ENCODE results near the gene CERS6.
"Not testable (repeated sequence)": the region's sequence is repeated elsewhere in the genome, so short reads cannot be mapped to it uniquely, and the experiment has no call there.

The CERS6 gene

DNA sequence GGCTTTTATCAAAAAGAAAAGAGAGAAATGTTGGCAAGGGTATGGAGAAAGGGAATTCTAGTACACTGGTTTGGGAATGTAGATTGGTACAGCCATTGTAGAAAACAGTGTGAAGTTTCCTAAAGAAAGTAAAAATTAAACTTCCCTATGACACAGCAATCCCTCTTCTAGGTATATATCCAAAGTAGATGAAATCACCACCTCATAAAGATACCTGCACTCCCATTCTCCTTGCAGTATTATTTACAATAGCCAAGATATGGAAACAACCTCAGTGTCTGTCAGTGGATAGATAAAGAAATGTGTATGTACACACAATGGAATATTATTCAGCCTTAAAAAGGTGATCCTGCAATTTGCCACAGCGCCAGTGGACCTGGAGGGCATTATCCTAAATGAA is 199.1 kb downstream of the CERS6 start:
- H3K27me3 Mint-ChIP-seq: peaks cover 0 to 5% of the 10 kb centered on the region in 2 donors
- DNase-seq: no peak
- H3K4me1 Mint-ChIP-seq (ENCODE audit: low read depth in 2 of 2): peaks cover 0 to 2% of the 10 kb centered on the region in 2 donors
- no peaks in the 10 kb centered on the region for H3K36me3 Mint-ChIP-seq (ENCODE audit: insufficient read depth)
- no peaks in the 10 kb centered on the region for H3K9me3 Mint-ChIP-seq
- no peak for ATAC-seq (replicated peaks)
- H3K27ac Mint-ChIP-seq: no peak overlapping the region
- no peak overlapping the region for H3K4me3 Mint-ChIP-seq

DNA sequence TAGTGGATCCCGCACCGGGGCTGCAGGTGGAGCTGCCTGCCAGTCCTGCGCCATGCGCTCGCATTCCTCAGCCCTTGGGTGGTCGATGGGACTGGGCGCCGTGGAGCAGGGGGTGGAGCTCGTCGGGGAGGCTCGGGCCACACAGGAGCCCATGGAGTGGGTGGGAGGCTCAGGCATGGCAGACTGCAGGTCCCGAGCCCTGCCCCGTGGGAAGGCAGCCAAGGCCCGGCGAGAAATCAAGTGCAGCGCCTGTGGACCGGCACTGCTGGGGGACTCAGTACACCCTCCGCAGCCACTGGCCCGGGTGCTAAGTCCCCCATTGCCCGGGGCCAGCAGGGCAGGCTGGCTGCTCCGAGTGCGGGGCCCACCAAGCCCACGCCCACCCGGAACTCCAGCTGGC is 201.3 kb downstream of the CERS6 start:
- H3K27ac Mint-ChIP-seq; H3K36me3 Mint-ChIP-seq (ENCODE audit: insufficient read depth); ATAC-seq (replicated peaks); H3K27me3 Mint-ChIP-seq; DNase-seq; H3K9me3 Mint-ChIP-seq; H3K4me3 Mint-ChIP-seq; H3K4me1 Mint-ChIP-seq (ENCODE audit: low read depth in 2 of 2): not testable (repeated sequence)

DNA sequence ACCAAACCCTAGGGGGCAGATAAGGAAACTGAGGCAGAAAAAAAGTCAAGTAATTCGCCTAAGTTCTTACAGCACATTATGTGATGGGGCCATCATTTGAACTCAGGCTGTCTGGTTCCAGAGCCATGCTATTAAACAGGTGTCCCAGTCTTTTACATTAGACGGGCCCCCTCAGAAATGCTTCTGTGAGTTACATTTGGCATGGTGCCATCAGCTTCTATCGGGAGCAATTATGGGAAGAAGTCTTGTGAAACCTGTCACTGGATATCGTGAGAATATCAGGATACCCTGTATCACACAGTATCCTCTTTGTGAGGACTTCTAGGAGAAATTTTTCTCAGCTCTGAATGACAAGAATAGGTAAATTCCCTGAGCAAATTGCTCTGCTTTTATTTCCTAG is 202.6 kb downstream of the CERS6 start:
- H3K27ac Mint-ChIP-seq: no peak overlapping the region
- DNase-seq (no peak), ATAC-seq (replicated peaks) (no peak)
- H3K4me1 Mint-ChIP-seq (ENCODE audit: low read depth in 2 of 2): peaks cover 0 to 2% of the 10 kb centered on the region in 2 donors
- H3K27me3 Mint-ChIP-seq: no peaks in the 10 kb centered on the region
- H3K36me3 Mint-ChIP-seq (ENCODE audit: insufficient read depth): no peaks in the 10 kb centered on the region
- no peaks in the 10 kb centered on the region for H3K9me3 Mint-ChIP-seq
- no peak overlapping the region for H3K4me3 Mint-ChIP-seq

GRCh38 chr2:168660870-168661862 is 205.1 kb downstream of the CERS6 start:
- H3K27me3 Mint-ChIP-seq: no peaks in the 10 kb centered on the region
- no peak overlapping the region for H3K4me3 Mint-ChIP-seq
- no peak for ATAC-seq (replicated peaks)
- H3K9me3 Mint-ChIP-seq: no peaks in the 10 kb centered on the region
- no peak for DNase-seq
- H3K4me1 Mint-ChIP-seq (ENCODE audit: low read depth in 2 of 2): peaks cover 3% of the 10 kb centered on the region in 2 donors
- H3K27ac Mint-ChIP-seq: no peak overlapping the region
- H3K36me3 Mint-ChIP-seq (ENCODE audit: insufficient read depth): no peaks in the 10 kb centered on the region

- ATAC-seq (replicated peaks) (no peak), DNase-seq (no peak)
- no peaks in the 10 kb centered on the region for H3K27me3 Mint-ChIP-seq
- no peak overlapping the region for H3K4me3 Mint-ChIP-seq
- no peak overlapping the region for H3K27ac Mint-ChIP-seq
- peaks cover 3% of the 10 kb centered on the region in 2 donors for H3K4me1 Mint-ChIP-seq (ENCODE audit: low read depth in 2 of 2)
- no peaks in the 10 kb centered on the region for H3K36me3 Mint-ChIP-seq (ENCODE audit: insufficient read depth)
- no peaks in the 10 kb centered on the region for H3K9me3 Mint-ChIP-seq
Measured at GRCh38 chr2:168661863-168662256, 205.8 kb downstream of the CERS6 start.

DNA sequence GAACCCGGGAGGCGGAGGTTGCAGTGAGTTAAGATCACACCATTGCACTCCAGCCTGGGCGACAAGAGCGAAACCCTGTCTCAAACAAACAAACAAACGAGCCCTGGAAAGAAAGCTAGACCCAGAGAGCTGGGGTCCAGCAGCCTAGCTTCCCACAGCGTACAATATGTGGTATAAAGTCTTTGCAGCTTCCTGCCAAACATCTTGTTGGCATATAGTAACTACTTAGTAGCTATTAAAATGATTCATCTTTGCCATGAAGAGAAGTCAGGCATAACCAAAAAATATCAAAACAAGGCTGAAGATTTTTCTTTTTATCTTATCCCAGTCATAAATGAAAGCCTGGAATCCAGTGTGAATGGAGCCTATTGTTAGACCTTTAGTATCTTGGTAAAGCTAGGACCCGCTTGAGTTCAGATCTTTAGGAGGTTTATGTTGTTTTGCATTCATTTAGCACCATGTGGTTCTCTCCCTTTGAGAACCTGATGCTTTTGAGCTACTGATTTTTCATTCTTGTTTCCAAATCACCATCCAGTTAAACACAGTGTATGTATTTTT is 206.7 kb downstream of the CERS6 start:
- Mint-ChIP-seq H3K4me3 (no peak overlapping the region), H3K9me3 (no peaks in the 10 kb centered on the region), H3K27ac (no peak overlapping the region), H3K27me3 (no peaks in the 10 kb centered on the region), H3K36me3 (ENCODE audit: insufficient read depth) (no peaks in the 10 kb centered on the region), H3K4me1 (ENCODE audit: low read depth in 2 of 2) (peaks cover 3% of the 10 kb centered on the region in 2 donors)
- DNase-seq (no peak), ATAC-seq (replicated peaks) (no peak)

GRCh38 chr2:168663993-168664392 is 207.9 kb downstream of the CERS6 start:
- DNase-seq: no peak
- Mint-ChIP-seq H3K27ac (peak overlapping the region in 1 of 2 donors; percentile 10), H3K4me1 (ENCODE audit: low read depth in 2 of 2) (peaks cover 3 to 8% of the 10 kb centered on the region in 2 donors), H3K4me3 (no peak overlapping the region), H3K27me3 (no peaks in the 10 kb centered on the region), H3K9me3 (no peaks in the 10 kb centered on the region), H3K36me3 (ENCODE audit: insufficient read depth) (no peaks in the 10 kb centered on the region)
- no peak for ATAC-seq (replicated peaks)

GRCh38 chr2:168664715-168665114 is 208.6 kb downstream of the CERS6 start:
- not testable (repeated sequence) for H3K9me3 Mint-ChIP-seq; H3K27me3 Mint-ChIP-seq; H3K4me1 Mint-ChIP-seq (ENCODE audit: low read depth in 2 of 2); DNase-seq; ATAC-seq (replicated peaks); H3K4me3 Mint-ChIP-seq; H3K27ac Mint-ChIP-seq; H3K36me3 Mint-ChIP-seq (ENCODE audit: insufficient read depth)

DNA sequence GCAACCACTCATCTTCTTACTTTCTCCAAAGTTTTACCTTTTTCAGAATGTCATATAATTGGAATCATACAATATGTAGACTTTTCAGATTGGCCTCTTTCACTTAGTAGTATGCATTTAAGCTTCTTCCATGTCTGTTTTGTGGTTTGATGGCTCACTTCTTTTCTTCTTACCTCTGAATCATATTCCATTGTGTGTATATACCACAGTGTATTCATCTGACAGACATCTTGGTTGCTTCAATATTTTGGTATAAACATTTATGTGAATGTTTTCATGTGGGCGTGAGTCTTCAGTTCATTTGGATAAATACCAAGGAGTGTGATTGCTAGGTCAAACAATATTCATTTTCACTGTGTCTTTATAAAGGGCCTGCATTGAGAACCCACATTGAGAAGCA is 210.3 kb downstream of the CERS6 start:
- DNase-seq (no peak), ATAC-seq (replicated peaks) (no peak)

DNA sequence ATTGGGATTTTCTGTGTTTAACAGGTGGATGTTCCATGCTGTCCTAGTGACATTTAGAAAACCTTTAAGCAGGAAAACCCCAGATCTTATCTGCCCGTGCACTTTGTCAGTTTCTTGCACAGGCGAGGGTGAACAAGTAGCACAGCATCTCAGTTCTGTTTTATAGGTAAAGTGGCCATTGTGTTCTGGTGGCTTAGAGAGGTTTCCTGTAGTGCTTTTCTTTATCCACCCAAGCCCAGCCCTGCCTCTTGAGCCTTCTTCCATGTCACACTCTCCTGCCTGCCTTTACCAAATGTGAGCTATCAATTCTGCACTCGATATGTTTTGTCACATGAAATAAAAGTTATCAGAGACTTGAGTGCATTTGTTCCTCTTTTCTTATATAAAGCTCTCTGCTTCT is 211.1 kb downstream of the CERS6 start:
- H3K4me1 Mint-ChIP-seq (ENCODE audit: low read depth in 2 of 2): peaks cover 3 to 12% of the 10 kb centered on the region in 2 donors
- H3K9me3 Mint-ChIP-seq: no peaks in the 10 kb centered on the region
- DNase-seq (no peak), ATAC-seq (replicated peaks) (no peak)
- no peaks in the 10 kb centered on the region for H3K27me3 Mint-ChIP-seq
- H3K4me3 Mint-ChIP-seq: no peak overlapping the region
- H3K36me3 Mint-ChIP-seq (ENCODE audit: insufficient read depth): no peaks in the 10 kb centered on the region
- peak overlapping the region in 1 of 2 donors; percentile 3 for H3K27ac Mint-ChIP-seq

More for the DNA sequence above, 210.3 kb downstream of the CERS6 start:
- Mint-ChIP-seq H3K36me3 (ENCODE audit: insufficient read depth) (no peaks in the 10 kb centered on the region), H3K4me3 (no peak overlapping the region), H3K27me3 (no peaks in the 10 kb centered on the region), H3K27ac (no peak overlapping the region), H3K4me1 (ENCODE audit: low read depth in 2 of 2) (peaks cover 3 to 12% of the 10 kb centered on the region in 2 donors), H3K9me3 (no peaks in the 10 kb centered on the region)

DNA sequence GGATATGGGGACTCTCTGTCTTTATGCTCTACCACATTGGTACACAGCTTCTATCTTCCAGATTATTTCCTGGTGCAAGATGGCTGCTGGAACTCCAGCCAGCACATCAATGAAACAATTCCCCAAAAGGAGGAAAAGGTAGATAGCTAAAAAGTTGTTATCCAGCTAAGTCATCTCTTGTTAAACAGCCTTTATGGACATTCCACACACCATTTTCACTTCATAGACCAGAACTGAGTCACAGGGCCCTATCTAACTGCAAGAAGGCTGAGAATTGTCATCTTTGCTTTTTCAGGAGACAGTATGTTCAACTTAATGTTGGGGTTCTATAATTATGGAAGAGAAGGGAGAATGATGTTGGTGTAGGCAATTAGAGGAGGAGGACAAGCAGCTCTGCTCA is 213.1 kb downstream of the CERS6 start:
- Mint-ChIP-seq H3K27me3 (no peaks in the 10 kb centered on the region), H3K4me1 (ENCODE audit: low read depth in 2 of 2) (peaks cover 1 to 10% of the 10 kb centered on the region in 2 donors)

GRCh38 chr2:168670478-168670877 is 214.4 kb downstream of the CERS6 start:
- Mint-ChIP-seq H3K27ac (peak overlapping the region in 1 of 2 donors; percentile 4), H3K4me1 (ENCODE audit: low read depth in 2 of 2) (peaks cover 0 to 9% of the 10 kb centered on the region in 2 donors)

More for the DNA sequence above, 213.1 kb downstream of the CERS6 start:
- Mint-ChIP-seq H3K36me3 (ENCODE audit: insufficient read depth) (no peaks in the 10 kb centered on the region), H3K27ac (no peak overlapping the region), H3K4me3 (no peak overlapping the region), H3K9me3 (no peaks in the 10 kb centered on the region)
- no peak for ATAC-seq (replicated peaks)
- DNase-seq: no peak

DNA sequence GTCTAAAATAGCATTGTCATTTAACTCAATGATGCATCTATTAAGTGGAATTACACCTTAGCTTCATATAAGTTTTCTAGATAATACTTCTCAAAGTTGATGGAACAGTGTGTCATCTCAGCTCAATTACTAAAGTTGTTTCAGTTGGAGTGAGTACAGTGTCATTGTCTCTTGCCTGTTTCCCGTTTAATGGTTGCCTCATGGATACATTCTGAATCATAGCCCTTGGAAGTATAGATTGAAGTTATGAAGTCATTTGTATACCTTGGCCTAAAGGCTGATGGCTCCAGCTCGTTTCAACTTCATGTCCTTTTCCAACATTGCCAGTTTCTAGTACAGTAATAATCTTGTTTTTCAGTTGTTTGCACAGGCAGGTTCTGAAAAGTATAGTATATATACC is 215.9 kb downstream of the CERS6 start:
- ATAC-seq (replicated peaks) (no peak), DNase-seq (no peak)
- Mint-ChIP-seq H3K9me3 (no peaks in the 10 kb centered on the region), H3K4me3 (no peak overlapping the region), H3K27me3 (no peaks in the 10 kb centered on the region), H3K4me1 (ENCODE audit: low read depth in 2 of 2) (peaks cover 0 to 9% of the 10 kb centered on the region in 2 donors), H3K27ac (no peak overlapping the region), H3K36me3 (ENCODE audit: insufficient read depth) (no peaks in the 10 kb centered on the region)

More at GRCh38 chr2:168670478-168670877, 214.4 kb downstream of the CERS6 start:
- ATAC-seq (replicated peaks) (no peak), DNase-seq (no peak)
- Mint-ChIP-seq H3K27me3 (no peaks in the 10 kb centered on the region), H3K36me3 (ENCODE audit: insufficient read depth) (no peaks in the 10 kb centered on the region), H3K4me3 (no peak overlapping the region), H3K9me3 (no peaks in the 10 kb centered on the region)
